Left ventricle myocardium inferior (tissue), 1 donor: ENCODE measurements around the gene TRAPPC12. TPM values are rescaled to one million over a fixed set of nuclear protein-coding genes. Genes with fewer than 3 reads are reported as not detected.
"Not testable (repeated sequence)": the region's sequence is repeated elsewhere in the genome, so short reads cannot be mapped to it uniquely, and the experiment has no call there.

Experiments used
- DNase-seq: peaks from one replicate; pipeline ENCODE4 v3.0.0-alpha.2; 2020
- H3K27ac ChIP-seq: fragments of 200-600 bp; replicated peaks from 2 replicates; pipeline ENCODE4 v1.8.0; 2021
- H3K27me3 ChIP-seq: fragments of 200-600 bp; 2 replicates; pipeline ENCODE4 v1.8.0; 2021; ENCODE audit warnings: low read depth
- H3K36me3 ChIP-seq: fragments of 200-600 bp; 2 replicates; pipeline ENCODE4 v1.8.0; 2021
- H3K4me1 ChIP-seq: fragments of 200-600 bp; 2 replicates; pipeline ENCODE4 v1.8.0; 2021
- H3K4me3 ChIP-seq: fragments of 200-600 bp; 2 replicates; pipeline ENCODE4 v1.8.0; 2021; ENCODE audit warnings: mild to moderate bottlenecking, moderate library complexity
- H3K9me3 ChIP-seq: fragments of 200-600 bp; replicated peaks from 2 replicates; pipeline ENCODE4 v1.8.0; 2021
- CTCF ChIP-seq: fragments of 200-600 bp; IDR thresholded peaks from 2 replicates; pipeline ENCODE4 v1.8.0; 2021; ENCODE audit warnings: antibody characterized with exemption, mild to moderate bottlenecking, borderline replicate concordance
- intact Hi-C: fragments of 100-400 bp; cut with micrococcal nuclease; formaldehyde crosslinking; loops from one replicate; pipeline ENCODE4 v1.11.0; 2022
- total RNA-seq: library from RNA; stranded (reverse); fragmentation: NEBNext Ultra II Directional; extraction: Animal tissue kit (Norgen Biotek cat#: 25700); gene quantifications from one replicate; pipeline ENCODE4 v1.2.1, GENCODE V29; 2021
- donor health status: DM: no; HTN: yes; CAD: no; lungs with severe emphysema.

TRAPPC12 gene
- total RNA-seq, 1 donor from 2014 or later: 127 TPM

GRCh38 chr2:3443083-3443482 is 63.6 kb downstream of the TRAPPC12 start:
- Histone ChIP-seq H3K4me3 (no peak overlapping the region), H3K36me3 (peaks cover 44% of the 10 kb centered on the region), H3K4me1 (peaks cover 21% of the 10 kb centered on the region), H3K27ac (no peak overlapping the region), H3K9me3 (no peaks in the 10 kb centered on the region), H3K27me3 (no peaks in the 10 kb centered on the region)
- DNase-seq: no peak
- TF ChIP-seq CTCF: no peak
- intact Hi-C loops: no loop called here

GRCh38 chr2:3443506-3444084 is 64.1 kb downstream of the TRAPPC12 start:
- no peak for TF ChIP-seq CTCF
- H3K27ac ChIP-seq: no peak overlapping the region
- DNase-seq: no peak
- H3K4me3 ChIP-seq: no peak overlapping the region
- peaks cover 44% of the 10 kb centered on the region for H3K36me3 ChIP-seq
- intact Hi-C loops: no loop called here
- peaks cover 23% of the 10 kb centered on the region for H3K4me1 ChIP-seq
- no peaks in the 10 kb centered on the region for H3K9me3 ChIP-seq
- no peaks in the 10 kb centered on the region for H3K27me3 ChIP-seq

- no peak overlapping the region for H3K27ac ChIP-seq
Measured at GRCh38 chr2:3445891-3446290, 66.4 kb downstream of the TRAPPC12 start.

GRCh38 chr2:3446381-3446780 is 66.9 kb downstream of the TRAPPC12 start:
- Histone ChIP-seq H3K27me3 (no peaks in the 10 kb centered on the region), H3K9me3 (no peaks in the 10 kb centered on the region), H3K36me3 (peaks cover 47% of the 10 kb centered on the region), H3K4me1 (peaks cover 28% of the 10 kb centered on the region), H3K27ac (no peak overlapping the region), H3K4me3 (no peak overlapping the region)
- no peak for DNase-seq
- TF ChIP-seq CTCF: no peak
- intact Hi-C loops: no loop called here

More at GRCh38 chr2:3445891-3446290, 66.4 kb downstream of the TRAPPC12 start:
- Histone ChIP-seq H3K36me3 (peaks cover 44% of the 10 kb centered on the region), H3K4me1 (peaks cover 26% of the 10 kb centered on the region), H3K4me3 (no peak overlapping the region), H3K9me3 (no peaks in the 10 kb centered on the region), H3K27me3 (no peaks in the 10 kb centered on the region)
- intact Hi-C loops: no loop called here
- no peak for DNase-seq
- no peak for TF ChIP-seq CTCF

GRCh38 chr2:3447186-3447585 is 67.7 kb downstream of the TRAPPC12 start:
- H3K27me3 ChIP-seq, DNase-seq, intact Hi-C loops, H3K4me3 ChIP-seq, H3K9me3 ChIP-seq: not testable (repeated sequence)
- Histone ChIP-seq H3K27ac (peak overlapping the region; percentile 47), H3K36me3 (peaks cover 53% of the 10 kb centered on the region), H3K4me1 (peaks cover 33% of the 10 kb centered on the region)

GRCh38 chr2:3447789-3448317 is 68.4 kb downstream of the TRAPPC12 start:
- Histone ChIP-seq H3K27me3 (no peaks in the 10 kb centered on the region), H3K27ac (peak overlapping the region; percentile 47), H3K9me3 (no peaks in the 10 kb centered on the region), H3K4me1 (peaks cover 39% of the 10 kb centered on the region), H3K36me3 (peaks cover 53% of the 10 kb centered on the region), H3K4me3 (peak overlapping the region; percentile 15)
- TF ChIP-seq CTCF: no peak
- no peak for DNase-seq
- intact Hi-C loops: no loop called here

- Histone ChIP-seq H3K36me3 (peaks cover 52% of the 10 kb centered on the region), H3K4me1 (peaks cover 44% of the 10 kb centered on the region), H3K4me3 (peak overlapping the region; percentile 15), H3K27ac (peak overlapping the region; percentile 47)
- H3K9me3 ChIP-seq, DNase-seq, intact Hi-C loops, H3K27me3 ChIP-seq: not testable (repeated sequence)
Measured at GRCh38 chr2:3448441-3448911, 69.0 kb downstream of the TRAPPC12 start.
